BLaER1 (cell line): Measurements from ENCODE around the gene HVCN1.

Experiments
- H3K27ac ChIP-seq: shearing (Covaris generic); formaldehyde crosslinking; 2 replicates; pipeline ENCODE4 v1.8.1; 2022
- H3K27me3 ChIP-seq: shearing (Covaris generic); formaldehyde crosslinking; 2 replicates; pipeline ENCODE4 v1.8.1; 2022
- H3K36me3 ChIP-seq: shearing (Covaris generic); formaldehyde crosslinking; 2 replicates; pipeline ENCODE4 v1.8.1; 2022
- H3K4me1 ChIP-seq: shearing (Covaris generic); formaldehyde crosslinking; 2 replicates; pipeline ENCODE4 v1.8.1; 2022
- H3K4me2 ChIP-seq: shearing (Covaris generic); formaldehyde crosslinking; 2 replicates; pipeline ENCODE4 v1.8.1; 2022
- H3K4me3 ChIP-seq: shearing (Covaris generic); formaldehyde crosslinking; 2 replicates; pipeline ENCODE4 v1.8.1; 2022
- H3K9ac ChIP-seq: shearing (Covaris generic); formaldehyde crosslinking; 2 replicates; pipeline ENCODE4 v1.8.1; 2022
- H3K9me3 ChIP-seq: shearing (Covaris generic); formaldehyde crosslinking; 2 replicates; pipeline ENCODE4 v1.8.1; 2022
- H4K20me1 ChIP-seq: shearing (Covaris generic); formaldehyde crosslinking; 2 replicates; pipeline ENCODE4 v1.8.1; 2022
- Cebpa-rat ChIP-seq: shearing (Covaris generic); IDR thresholded peaks from 2 replicates; pipeline ENCODE4 v1.8.1; 2022

The HVCN1 gene

DNA sequence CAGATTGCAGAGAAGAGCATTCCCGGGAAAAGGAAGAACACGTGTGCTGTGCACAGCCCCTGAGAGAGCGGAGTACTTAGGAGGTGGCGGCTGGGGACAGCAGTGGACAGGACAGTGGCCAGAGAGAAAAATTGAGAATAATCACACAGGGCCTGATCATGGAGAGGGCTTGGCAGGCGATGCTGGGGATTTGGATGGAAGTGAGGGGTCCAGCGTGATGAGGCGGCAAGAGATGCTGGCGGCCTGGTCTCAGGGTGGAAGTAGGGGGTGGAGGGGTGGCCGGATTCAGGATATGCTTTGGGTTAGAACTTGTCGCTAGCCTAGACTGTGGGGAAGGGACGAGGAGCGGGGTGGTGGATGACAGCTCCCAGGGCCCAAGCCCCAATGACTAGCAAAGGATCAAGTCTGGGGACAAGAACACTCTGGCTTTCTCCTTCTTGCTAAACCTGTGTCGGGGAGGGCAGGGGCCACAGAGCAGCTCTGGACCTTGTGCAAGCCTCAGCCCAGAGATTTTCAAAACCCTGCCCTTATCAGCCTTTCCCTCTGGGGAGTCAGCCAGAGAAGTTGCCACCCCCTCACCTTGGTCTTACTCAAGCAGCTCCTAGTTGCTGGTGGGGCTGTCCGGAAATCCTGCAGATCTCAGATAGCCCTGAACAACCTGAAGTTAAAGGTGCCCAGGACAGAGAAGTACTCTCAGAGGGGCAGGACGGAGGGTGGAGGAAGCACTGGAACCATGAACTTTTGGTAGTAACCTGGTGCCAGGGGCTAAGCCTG is 1.3 kb downstream of the HVCN1 start:
- peak overlapping the region; percentile 100 for H3K4me2 ChIP-seq
- H3K9me3 ChIP-seq, result peaks cover 23% of the 10 kb centered on the region
- peaks cover 31% of the 10 kb centered on the region for H3K36me3 ChIP-seq
- H3K27ac ChIP-seq, result peak overlapping the region; percentile 87; the same call in 1 of the 2 replicates
- H4K20me1 ChIP-seq, result peaks cover 10% of the 10 kb centered on the region; the same call in 1 of the 2 replicates
- peaks cover 72% of the 10 kb centered on the region for H3K4me1 ChIP-seq
- no peak for TF ChIP-seq Cebpa-rat
- H3K27me3 ChIP-seq, result no peaks in the 10 kb centered on the region
- peak overlapping the region; percentile 88 for H3K9ac ChIP-seq
- H3K4me3 ChIP-seq, result peak overlapping the region; percentile 81

DNA sequence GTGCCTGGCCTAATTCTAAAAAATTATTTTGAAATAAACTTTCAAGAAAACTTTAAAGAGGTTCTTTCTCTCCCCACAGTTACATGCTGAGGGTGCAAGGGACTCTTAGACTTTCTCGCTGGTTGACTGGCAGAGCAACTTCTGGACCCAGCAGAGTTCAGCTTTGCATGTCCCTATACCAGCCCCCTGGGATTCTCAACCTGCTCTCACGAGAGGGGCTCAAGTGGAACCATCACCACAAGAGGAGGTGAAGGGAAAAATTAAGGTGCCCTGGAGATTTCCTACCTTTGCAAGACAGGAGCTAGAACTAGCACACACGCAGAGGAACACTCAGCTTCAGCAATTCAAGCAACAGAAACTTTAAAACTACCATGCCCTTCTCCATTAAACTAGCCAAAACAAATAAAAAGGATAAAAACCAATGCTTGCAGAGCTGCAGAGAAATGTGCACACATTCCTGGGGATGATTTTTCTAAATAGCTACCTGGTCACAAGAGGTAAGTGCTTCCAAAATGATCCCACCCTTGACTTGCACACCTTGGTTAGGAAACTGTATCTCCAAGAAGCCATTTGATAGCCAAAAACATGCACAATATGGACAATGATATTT is 2.5 kb downstream of the HVCN1 start:
- Histone ChIP-seq H3K9me3 (peaks cover 23% of the 10 kb centered on the region), H3K4me2 (peak overlapping the region; percentile 100), H3K27me3 (no peaks in the 10 kb centered on the region), H3K4me1 (peaks cover 66% of the 10 kb centered on the region), H3K9ac (peak overlapping the region; percentile 88), H3K4me3 (peak overlapping the region; percentile 81; the same call in 1 of the 2 replicates), H3K36me3 (peaks cover 42% of the 10 kb centered on the region), H4K20me1 (peaks cover 10% of the 10 kb centered on the region; the same call in 1 of the 2 replicates), H3K27ac (0 out of 2 replicates have a peak overlapping the region, but pooled peaks have one; percentile 38)
- no peak for TF ChIP-seq Cebpa-rat

GRCh38 chr12:110684312-110684836 is 4.5 kb downstream of the HVCN1 start:
- no peak overlapping the region for H3K27ac ChIP-seq
- H3K4me3 ChIP-seq, result no peak overlapping the region
- H3K36me3 ChIP-seq, result peaks cover 47% of the 10 kb centered on the region
- H3K9ac ChIP-seq, result no peak overlapping the region
- no peaks in the 10 kb centered on the region for H3K27me3 ChIP-seq
- H3K9me3 ChIP-seq, result peaks cover 23% of the 10 kb centered on the region
- H3K4me2 ChIP-seq, result no peak overlapping the region
- peaks cover 10% of the 10 kb centered on the region; the same call in 1 of the 2 replicates for H4K20me1 ChIP-seq
- H3K4me1 ChIP-seq, result peaks cover 66% of the 10 kb centered on the region
- no peak for TF ChIP-seq Cebpa-rat

DNA sequence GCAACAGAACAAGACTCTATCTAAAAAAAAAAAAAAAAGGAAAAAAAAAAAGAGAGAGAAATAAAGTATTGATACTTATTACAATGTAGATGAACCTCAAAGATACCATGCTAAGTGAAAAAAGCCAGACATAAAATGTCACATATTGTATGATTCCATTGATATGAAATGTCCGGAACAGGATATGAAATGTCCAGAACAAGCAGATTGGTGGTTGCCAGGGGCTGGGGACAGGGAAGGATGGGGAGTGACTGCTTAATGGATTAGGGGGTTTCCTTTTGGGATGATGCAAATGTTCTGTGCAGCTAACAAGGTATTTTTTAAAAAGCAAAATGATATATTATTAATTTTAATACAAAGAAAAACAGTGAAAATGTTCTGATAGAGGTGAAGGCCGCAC is 5.0 kb downstream of the HVCN1 start:
- Histone ChIP-seq H3K36me3 (peaks cover 47% of the 10 kb centered on the region), H3K4me3 (no peak overlapping the region), H3K27ac (no peak overlapping the region), H3K4me2 (no peak overlapping the region), H4K20me1 (peaks cover 10% of the 10 kb centered on the region; the same call in 1 of the 2 replicates), H3K4me1 (peaks cover 70% of the 10 kb centered on the region), H3K9me3 (peaks cover 23% of the 10 kb centered on the region), H3K27me3 (no peaks in the 10 kb centered on the region), H3K9ac (no peak overlapping the region)
- TF ChIP-seq Cebpa-rat, result no peak

DNA sequence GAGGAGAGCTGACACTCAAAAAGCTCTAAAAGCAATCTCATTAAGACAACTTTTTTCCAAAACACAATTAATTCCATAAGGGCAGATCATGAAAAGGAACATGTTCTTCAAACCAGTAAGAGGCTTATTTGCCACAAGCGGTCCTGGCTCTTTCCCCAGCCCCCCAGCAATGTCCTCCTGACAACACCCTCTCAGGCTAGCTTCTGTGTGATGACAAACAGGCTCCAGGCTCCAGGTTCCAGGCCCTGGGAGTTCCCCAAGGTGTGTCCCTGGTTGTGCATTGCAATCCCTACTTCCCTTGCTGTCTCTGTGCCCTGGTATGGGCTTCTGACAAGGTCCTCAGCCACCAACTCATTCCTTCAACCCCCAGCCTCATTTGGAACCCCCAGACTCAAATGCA is 8.9 kb downstream of the HVCN1 start:
- Histone ChIP-seq H3K4me1 (peaks cover 71% of the 10 kb centered on the region), H4K20me1 (no peaks in the 10 kb centered on the region), H3K27ac (peak overlapping the region; percentile 72; the same call in 1 of the 2 replicates), H3K4me3 (no peak overlapping the region), H3K9ac (no peak overlapping the region), H3K36me3 (peaks cover 40% of the 10 kb centered on the region), H3K4me2 (peak overlapping the region; percentile 92), H3K27me3 (no peaks in the 10 kb centered on the region), H3K9me3 (peaks cover 20% of the 10 kb centered on the region)
- no peak for TF ChIP-seq Cebpa-rat

DNA sequence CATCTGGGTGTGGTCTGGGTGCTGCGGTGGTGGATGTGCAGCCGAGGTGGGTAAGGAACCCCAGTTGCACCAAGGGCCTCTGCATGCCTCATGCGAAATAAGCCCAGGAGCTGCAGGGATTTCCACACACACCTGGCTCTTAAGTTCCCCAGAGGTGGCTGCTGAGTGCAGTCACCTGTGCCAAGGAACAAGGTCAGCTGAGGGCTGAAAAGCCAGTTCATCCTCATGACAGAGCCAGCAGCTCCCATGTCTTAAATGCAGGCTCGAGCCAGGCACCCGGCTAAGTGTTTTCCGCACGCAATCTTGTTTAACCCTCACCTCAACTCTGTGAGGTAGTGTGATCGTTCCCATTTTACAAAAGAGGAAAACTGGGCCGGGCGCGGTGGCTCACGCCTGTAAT is 9.7 kb downstream of the HVCN1 start:
- Histone ChIP-seq H4K20me1 (no peaks in the 10 kb centered on the region), H3K36me3 (peaks cover 36% of the 10 kb centered on the region), H3K27me3 (no peaks in the 10 kb centered on the region), H3K27ac (peak overlapping the region; percentile 72), H3K4me2 (peak overlapping the region; percentile 92), H3K9ac (0 out of 2 replicates have a peak overlapping the region, but pooled peaks have one; percentile 53), H3K4me1 (peaks cover 76% of the 10 kb centered on the region), H3K4me3 (no peak overlapping the region), H3K9me3 (peaks cover 18% of the 10 kb centered on the region)
- TF ChIP-seq Cebpa-rat, result no peak

- Histone ChIP-seq H3K36me3 (peaks cover 24% of the 10 kb centered on the region), H3K4me3 (peak overlapping the region; percentile 46; the same call in 1 of the 2 replicates), H4K20me1 (no peaks in the 10 kb centered on the region), H3K27ac (peak overlapping the region; percentile 72), H3K9ac (peak overlapping the region; percentile 13; the same call in 1 of the 2 replicates), H3K9me3 (peaks cover 8% of the 10 kb centered on the region; the same call in 1 of the 2 replicates), H3K4me2 (peak overlapping the region; percentile 92), H3K4me1 (peaks cover 88% of the 10 kb centered on the region), H3K27me3 (no peaks in the 10 kb centered on the region)
- no peak for TF ChIP-seq Cebpa-rat
These were observed 10.9 kb downstream of the HVCN1 start for GRCh38 chr12:110677982-110678381.

DNA sequence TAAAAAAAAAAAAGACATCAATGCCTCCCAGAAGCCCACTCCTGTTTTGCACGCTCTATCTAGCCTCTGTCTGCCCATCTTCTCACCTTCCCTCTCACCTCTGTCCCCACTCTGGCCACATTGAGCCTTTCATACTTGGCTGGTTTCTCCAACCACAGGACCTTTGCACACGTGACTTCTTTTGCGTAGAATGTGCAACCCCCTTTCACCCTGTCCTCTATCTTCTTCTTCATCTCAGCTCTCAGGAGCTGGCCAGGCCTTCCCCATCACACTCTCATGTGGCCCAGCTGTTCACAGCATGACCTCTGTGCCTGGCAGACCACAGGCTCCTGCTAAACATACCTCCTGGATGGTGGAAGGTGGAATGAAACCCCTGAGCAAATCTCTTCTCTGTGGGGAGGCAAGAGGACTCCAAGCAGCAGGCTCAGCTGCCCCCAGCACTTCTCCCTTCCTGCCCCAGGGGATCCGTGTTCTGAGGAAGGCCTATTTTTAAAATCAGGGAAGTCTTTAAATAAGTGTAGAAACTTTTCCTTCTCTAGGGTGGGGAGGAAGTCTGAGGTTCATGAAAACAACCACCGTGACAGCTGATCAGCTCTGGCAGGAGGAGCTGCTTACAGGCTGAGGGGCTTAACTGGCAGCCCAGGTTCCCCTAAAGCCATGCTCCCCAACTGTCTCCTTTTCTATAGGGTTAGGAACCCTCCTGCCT is 11.6 kb downstream of the HVCN1 start:
- Histone ChIP-seq H3K9me3 (peaks cover 8% of the 10 kb centered on the region; the same call in 1 of the 2 replicates), H3K36me3 (peaks cover 18% of the 10 kb centered on the region), H3K27me3 (no peaks in the 10 kb centered on the region), H3K4me2 (peak overlapping the region; percentile 92), H3K4me1 (peaks cover 94% of the 10 kb centered on the region), H3K4me3 (peak overlapping the region; percentile 46; the same call in 1 of the 2 replicates), H3K9ac (peak overlapping the region; percentile 13; the same call in 1 of the 2 replicates), H4K20me1 (no peaks in the 10 kb centered on the region), H3K27ac (peak overlapping the region; percentile 72)
- no peak for TF ChIP-seq Cebpa-rat

- 0 out of 2 replicates have a peak overlapping the region, but pooled peaks have one; percentile 38 for H3K4me3 ChIP-seq
- H4K20me1 ChIP-seq, result no peaks in the 10 kb centered on the region
- H3K9me3 ChIP-seq, result peaks cover 8% of the 10 kb centered on the region; the same call in 1 of the 2 replicates
- peak overlapping the region; percentile 72 for H3K27ac ChIP-seq
- no peaks in the 10 kb centered on the region for H3K27me3 ChIP-seq
- peaks cover 13% of the 10 kb centered on the region for H3K36me3 ChIP-seq
- H3K4me2 ChIP-seq, result peak overlapping the region; percentile 92
- H3K4me1 ChIP-seq, result peaks cover 98% of the 10 kb centered on the region
- no peak for TF ChIP-seq Cebpa-rat
- peak overlapping the region; percentile 8; the same call in 1 of the 2 replicates for H3K9ac ChIP-seq
These were observed 12.7 kb downstream of the HVCN1 start for GRCh38 chr12:110676171-110676570.
